Pons (tissue), 1 donor: ENCODE measurements around the gene ZNF516.

Source experiments
- DNase-seq: peaks from one replicate; pipeline ENCODE4 v3.0.0-alpha.2; 2016; ENCODE audit warnings: low spot score

The ZNF516 gene

DNA sequence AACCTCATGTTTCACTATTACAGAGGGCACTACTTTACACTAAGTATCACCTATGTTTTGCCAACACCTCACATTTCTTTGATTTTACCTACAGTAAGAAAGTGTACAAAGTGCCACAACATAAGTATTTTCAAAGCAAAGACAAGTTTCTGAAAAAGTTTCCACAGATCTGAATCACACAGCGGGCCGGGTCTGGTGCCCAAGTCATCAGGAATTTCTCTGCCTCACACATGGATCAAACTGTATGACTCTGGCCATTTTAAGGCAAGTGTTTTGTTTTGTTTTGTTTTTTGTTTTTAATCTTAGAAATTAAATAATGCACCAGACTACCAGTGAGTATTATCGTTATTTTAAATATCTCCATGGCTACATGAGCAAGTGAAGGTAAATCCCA lies 73.4 kb downstream of the ZNF516 start:
- DNase-seq = no peak

DNA sequence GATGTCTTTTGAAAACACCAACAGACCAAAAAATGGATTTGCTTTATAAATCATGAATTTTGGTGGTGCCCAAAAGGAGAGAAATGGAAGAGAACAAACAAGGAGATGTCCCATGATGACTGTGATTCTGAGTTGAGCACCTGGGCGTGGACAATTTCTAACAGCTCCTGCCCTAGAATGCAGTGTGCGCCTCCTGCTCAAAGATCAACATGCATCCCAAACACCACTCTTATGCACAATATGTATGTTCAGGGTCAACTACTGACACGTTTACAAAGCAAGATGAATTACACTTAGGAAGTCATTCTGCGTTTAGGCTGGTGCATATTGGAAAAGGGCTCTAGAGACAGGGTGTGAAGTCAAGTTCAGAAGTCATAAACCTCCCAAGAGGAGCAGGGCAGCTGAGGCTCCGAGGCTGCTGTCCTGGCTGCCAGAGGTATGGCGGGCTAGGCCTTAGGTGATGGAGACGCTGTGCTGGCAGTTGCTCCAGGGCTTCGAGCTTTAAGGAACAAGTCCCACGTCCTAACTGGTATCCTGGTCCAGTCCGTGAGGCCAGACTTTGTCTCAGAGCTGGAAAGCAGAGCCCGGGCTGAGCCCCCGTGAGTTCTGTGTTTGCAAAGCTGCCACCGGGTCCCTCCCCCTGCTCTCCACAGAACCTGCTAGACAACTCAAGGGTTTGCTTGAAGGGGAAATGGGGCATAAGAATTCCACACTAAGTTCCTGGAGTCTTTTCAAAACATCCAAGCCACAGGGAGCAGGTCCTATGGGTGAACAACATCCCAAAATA lies 74.0 kb downstream of the ZNF516 start:
- no peak for DNase-seq

DNA sequence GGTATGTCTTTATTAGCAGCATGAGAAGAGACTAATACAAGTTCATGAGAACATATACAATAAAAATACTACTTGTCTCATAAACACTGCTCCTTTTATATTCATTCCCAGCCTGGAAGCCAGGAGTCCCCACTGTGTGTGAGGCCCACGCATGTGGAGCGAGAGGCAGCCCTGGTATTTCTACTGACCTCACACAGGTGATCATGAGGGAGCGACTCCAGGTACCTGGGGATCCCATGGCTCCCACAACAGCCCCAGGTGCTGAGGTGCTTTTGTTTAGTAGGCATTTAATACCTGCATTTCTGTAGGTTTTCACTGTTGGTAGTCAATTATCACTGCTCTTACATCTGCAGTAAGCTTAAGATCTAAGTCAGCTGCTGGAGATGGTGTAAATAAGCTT lies 75.2 kb downstream of the ZNF516 start:
- DNase-seq = no peak

DNA sequence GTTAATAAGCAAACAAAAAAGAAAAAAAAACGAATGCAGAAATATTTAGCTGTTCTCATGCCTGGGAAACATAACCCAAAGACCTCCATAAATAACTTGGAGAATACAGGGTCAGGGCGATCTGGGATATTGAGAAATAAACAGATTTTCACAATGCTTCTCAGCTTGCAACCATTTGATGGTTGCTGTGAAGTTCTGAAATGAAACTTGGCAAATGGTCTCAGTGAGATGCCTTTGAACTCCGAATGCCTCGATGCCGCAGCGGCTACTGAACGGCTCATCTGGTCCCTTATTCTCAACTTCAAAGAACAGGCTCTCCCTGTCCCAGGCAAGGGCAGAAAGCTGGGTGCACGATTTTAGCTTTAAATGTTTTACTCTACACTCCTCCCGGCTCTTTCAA lies 78.1 kb downstream of the ZNF516 start:
- DNase-seq = no peak

DNA sequence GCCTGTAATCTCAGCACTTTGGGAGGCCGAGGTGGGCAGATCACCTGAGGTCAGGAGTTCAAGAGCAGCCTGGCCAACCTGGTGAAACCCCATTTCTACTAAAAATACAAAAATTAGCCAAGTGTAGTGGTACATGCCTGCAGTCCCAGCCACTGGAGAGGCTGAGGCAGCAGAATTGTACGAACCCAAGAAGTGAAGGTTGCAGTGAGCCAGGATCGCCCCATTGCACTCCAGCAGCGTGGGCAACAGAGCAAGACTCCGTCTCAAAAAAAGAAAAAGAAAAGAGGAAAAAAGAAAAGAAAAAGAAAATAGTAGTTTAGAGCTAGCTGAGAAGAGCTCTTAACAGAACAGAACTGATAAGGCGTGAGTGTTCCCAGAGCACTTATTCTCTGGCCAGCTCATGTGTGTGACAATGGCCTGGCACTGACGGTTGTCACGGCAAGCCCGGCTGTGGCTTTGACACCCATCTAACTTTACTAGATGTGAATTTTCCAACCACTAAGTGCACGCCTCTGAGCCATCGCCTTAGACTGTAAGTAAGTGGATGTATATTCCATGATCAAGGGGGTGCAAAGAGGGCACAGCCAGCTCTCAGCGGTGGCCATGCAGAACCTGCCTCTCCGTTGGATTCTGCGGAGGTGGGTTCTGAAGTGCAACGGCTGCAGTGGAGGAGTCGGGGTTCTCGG lies 80.0 kb downstream of the ZNF516 start:
- DNase-seq = no peak

DNA sequence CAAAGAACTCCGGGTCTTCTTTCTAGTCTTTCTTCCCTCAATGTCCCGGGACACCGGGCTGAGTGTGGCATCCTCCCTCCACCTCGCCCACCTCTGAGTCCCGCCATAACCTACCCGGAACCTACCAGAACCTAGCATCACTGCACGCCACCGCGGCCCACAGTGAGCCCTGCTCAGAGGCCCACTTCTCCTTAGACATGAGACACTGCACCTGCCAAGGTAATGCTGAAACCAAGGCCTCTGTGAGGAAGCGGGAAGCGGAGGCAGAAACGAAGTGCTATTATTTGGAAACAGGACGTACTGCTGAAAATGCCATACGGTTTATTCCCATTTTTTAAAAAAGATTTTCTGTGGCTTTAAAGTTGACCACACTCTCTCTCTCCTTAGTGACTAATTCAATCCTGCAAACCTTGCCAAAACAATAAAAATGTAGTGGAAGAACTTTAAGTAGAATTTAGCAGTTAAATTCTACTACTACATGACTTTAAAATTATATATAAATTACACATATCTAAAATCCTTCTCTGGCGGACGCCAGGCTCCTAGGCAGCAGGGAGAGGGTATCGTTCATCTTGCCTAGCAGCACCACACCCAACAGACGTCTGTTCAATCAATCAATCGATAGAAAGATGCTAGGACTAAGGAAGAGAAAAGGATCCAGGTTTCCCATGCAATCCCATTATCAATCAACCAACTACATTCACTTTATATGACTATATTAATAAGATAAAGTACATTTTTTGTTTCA lies 82.0 kb downstream of the ZNF516 start:
- no peak for DNase-seq

DNA sequence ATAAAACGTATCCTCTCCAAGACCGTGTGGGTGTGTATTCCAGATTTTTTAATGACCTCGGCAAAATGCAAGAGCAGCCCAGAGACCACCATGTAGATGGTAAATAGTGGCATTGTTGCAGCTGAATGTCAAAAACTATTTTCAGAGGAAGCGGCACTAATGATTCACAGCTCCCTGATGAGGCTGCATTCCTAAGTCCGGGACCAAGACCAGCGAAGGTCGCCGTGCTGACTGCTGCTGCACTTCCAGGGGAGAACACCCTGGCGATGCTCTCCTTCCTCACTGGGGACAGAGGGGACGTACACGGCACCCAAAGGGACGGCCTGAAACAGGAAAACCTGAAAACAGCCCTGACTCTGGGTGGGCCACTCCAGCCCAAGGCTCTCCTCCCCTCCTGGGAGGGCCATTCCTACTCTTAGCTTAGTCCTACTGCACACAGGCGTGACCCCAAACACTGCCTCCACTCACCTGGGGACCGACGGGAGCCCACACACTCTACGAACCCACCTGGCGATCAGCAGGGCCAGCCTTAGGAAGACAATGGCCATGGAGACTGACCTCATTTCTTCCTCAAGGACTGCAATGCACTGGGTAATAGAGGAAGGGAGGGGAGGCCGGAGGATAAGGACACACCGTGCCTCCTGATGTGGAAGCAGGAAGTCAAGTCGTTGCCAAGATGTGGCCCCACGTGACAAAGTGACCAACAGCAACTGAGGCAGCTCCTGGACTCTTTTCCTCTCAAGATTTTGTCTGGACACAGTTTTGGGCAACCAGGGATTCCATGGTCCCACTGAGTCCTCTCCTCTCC lies 82.8 kb downstream of the ZNF516 start:
- DNase-seq = no peak

DNA sequence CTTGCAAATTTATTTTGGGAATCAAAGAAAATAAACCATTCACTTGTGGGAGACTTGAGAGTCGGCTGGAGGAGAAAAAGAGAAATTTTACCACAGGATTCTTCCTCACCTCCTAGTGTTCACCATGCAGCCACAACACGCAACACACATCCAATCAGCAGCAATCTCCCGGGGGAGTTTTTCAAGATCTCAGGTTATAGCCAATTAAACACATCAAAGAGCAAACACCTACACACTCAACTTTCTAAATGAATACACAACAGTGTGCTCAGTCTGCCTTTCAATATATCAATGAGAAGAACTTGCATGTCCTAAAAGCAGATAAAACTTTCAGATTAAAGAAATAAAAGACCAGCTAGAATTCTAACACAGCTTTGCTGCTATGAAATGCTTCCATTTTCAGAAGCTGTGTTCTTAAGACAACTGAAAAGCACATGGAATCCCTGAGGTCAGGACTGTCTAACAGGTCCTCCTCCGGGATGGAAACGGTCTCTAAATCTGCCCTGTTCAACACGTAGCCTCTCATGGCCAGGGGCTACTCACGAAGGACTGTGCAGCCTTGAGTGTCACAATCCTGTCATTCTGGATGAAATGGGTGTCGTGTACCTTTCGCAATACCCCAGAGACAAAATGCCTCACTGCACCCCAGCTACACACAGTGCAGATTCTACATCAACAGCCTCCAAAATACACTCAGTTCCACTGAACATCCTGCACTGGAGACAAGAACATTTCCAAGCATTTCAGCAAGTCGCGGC lies 84.2 kb downstream of the ZNF516 start:
- DNase-seq = no peak

DNA sequence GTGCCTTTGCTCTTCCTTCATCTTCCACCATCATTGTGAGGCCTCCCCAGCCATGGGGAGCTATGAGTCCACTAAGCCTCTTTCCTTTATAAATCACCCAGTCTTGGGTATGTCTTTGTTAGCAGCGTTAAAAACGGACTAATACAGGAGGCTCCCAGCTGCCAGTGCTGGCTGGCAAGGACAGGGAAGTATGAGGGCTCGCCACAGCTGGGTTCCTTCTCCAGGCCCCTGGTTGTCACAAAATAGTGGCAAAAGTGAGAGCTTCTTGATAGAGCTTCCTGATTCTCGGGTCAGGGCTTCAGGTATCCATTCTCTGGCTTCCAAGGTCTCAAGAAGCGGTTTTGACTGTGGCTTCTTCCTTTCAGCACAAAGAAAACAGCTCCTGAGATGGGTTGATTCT lies 85.0 kb downstream of the ZNF516 start:
- no peak for DNase-seq

DNA sequence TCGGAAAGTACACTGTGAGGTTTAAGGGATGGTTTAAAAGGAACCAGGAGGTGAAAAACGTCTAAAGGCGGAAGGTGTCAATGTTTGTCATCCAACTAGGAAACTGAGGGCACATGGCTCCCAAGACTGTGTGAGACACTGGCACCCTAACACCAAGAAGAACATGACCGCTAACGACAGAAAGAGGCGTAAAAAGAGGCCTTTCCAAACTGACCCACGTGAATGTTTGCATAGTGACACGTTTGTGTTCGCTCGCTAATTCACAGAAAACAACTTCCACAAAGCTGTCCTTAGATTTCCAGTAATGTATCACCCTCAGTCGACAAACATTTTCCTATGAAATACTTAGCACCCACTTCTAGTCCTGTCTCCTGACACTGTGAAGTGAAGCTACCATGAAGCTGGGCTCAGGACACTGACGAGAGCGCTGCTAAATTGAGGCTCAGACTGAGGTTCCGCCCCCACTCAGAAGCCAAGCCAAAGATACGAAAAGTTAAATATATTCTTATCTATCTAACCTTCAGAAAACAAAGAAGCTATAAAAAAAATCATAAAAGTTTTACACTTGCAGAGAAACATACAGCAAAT lies 86.5 kb downstream of the ZNF516 start:
- DNase-seq = no peak

DNA sequence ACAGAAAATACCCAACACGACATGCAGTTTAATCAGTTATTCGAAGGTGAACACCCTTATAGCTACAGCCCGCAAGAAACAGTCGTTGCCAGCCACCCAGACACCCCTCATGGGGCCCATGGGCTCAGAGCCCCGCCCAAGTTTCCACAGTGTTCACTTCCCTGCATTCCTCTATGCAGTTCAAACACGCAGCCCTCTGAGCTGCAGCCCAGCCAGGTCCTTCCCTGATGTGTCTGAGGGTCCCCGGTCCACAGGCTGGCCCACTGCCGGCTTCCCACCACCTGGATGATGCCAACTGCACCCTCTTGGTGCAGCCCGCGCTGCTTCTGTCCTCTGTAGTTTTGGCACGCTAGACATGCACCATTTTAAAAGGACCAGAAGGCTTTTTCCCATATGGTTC lies 87.4 kb downstream of the ZNF516 start:
- DNase-seq = no peak

DNA sequence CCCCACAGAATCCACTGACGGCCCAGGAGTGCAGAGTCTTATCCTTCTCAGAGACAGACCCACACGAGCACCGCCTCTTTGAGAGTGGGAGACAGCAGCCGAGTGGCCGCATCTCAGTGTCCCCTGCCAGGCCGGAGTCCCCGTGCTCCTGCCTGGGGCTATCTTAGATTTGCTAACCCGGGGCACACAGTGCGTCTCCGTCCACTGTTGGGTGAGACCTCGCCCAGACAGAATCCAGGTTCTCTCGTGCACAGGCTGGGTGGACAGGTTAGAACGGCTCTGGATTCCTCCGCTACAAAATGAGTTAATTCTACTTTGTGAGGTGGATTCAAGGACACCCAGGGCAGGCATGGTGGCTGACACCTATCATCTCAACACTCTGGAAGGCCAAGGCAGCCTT lies 88.3 kb downstream of the ZNF516 start:
- no peak for DNase-seq

DNA sequence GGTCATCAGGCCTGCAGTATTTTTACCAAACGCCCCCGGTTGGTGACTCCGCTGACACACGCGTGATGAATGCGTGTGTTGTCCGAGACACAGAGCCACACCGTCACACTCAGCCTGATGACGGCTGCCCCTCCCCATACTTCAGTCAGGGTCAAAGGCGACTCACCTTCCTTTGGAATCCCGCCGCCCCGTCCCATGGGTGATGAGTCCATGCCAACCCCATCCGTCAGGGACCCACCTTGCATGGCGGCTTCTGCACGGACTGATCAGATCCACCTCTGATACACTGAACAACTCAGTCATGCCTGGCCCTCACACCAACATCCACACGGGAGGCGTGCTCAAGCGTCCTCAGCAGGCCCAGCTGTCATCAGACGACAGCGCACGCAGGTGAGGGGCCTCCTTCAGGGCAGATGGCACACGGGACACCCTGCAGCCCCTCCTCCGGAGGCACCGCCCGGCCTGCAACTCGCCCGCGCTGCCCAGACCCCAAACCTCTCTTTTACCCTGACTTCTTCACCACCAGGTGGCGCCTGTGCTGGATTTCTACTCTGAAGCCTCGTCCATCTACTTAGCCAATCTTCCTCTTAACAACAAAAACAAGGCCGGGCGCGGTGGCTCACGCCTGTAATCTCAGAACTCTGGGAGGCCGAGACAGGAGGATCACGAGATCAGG lies 89.2 kb downstream of the ZNF516 start:
- DNase-seq = no peak

DNA sequence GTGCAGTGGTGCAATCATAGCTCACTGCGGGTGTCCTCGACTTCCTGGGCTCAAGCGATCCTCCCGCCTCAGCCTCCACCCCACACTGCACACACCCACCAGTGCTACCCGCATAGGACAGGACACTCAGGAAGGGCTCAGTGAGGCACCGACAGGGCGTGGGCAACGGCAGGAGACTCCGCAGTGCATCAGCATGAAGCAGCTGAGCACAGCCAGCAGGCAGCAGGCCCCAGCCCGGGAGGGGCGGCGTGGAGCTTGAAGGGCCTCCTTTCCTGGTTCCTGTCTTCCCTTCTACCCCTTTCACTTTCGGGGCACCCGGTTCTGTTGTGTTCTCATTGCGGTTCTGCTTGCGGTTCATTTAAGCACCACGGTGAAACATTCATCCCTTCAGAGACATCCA lies 89.8 kb downstream of the ZNF516 start:
- no peak for DNase-seq

DNA sequence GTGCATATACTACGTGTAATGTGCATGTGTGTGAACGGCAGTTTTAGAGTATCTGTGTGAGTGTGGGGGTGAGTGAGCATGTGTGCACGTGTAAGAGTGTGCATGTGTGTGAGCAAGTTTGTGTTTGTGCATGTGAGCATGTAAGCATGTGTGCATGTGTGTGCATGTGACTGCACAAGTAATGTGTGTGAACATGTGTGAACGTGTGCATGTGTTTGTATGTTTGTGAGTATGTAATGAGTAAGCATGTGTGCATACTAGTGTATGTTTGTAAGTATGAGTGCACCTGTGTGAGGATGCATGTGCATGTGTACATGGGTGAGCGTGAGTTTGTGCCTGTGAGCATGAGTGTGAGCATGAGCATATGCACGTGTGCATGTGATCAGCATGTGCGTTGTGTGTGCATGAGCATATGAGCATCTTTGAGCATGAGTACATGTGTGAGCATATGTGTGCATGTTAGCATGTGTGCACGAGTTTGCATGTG lies 90.7 kb downstream of the ZNF516 start:
- no peak for DNase-seq

DNA sequence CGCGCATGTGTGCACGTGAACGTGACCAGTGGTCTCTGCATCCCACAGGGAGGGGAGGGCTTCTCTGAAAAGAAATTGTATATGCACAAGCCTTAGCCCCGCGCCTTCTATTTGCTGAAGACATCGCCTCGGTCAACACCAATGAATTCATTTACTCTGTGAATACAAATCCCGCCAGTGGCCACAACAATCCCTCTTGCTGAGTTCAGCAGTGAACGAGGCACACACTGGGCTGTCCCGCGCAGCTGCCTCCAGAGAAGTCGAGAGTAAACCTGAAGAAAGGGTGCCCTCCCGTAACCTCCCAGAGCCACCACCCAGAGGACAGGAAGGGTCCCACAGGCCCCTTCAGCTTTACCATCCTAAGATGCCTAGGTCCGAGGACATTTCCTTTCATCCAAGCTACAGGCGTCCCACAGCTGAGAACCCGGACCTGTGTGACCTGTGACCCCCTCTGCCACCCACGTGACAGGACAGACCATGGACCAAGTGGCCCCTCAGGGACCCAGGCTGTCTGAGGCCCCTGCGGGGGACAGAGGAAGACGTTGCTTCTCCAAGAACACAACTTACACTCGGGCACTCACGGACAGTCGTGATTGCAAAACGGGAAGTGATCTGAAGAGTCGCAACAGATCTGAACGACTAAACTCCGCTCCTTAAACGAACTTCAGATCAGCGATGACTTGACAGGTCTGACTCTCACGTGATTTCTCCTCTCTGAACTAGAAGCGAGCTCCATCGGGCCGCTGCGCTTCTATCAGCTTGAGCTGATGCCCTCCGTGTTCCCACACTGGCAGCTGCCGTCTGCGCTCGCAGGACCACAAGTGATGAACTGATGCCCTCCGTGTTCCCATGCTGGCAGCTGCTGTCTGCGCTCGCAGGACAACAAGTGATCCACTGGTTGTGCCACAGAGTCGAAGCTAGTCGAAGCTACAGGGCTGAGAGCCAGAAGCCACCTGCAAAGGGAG lies 92.7 kb downstream of the ZNF516 start:
- DNase-seq = no peak

DNA sequence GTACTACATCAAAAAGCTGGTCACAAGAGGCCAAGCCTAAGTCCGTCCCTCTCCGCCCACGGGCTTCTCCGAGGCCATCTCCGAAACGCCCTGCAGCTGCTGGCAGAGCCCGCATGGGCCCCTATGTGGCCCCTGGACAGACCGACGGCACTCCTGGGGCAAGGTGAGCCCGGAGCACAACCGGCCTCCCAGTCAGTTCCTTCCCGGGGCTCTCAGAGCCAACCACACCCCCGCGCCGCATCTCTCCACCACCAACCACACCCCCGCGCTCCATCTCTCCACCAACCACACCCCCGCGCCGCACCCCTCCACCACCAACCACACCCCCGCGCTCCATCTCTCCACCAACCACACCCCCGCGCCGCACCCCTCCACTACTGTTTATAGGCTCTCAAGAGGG lies 93.5 kb downstream of the ZNF516 start:
- no peak for DNase-seq

DNA sequence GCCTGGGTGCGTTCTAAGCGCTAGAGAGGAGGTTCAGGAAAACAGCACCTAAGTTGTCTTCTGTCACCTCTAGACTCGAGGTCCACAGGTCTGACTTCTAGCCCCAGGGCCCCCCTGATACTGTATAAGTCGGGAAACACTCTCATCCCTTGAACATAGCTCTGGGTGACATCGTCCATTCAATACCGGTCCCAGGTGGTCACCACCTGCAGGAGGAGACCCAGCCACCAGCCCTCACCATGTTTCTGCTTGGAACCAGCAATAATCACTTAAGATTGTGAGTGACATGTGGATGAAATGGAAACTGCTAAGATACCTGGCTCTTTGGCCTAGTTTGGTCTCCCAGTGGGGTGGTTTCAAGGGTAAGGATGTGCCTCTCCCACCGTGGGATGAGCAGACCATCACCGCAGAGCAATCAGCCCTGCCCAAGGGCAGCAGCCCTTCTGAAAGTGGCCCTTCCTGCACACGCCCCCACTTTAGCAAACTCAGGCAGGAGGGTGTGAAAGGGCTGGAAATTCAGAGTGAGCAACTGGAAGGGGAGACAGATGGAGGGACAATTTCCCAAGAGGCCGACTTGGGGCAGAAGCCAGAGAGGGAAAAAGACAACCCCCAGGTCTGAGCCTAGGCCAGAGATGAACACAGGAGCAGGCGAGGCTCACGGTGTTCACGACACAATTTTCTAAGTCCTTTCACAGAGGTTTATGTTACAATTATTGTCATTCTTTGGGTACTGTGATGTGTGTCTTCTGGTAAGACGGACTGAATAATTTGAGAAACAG lies 95.2 kb downstream of the ZNF516 start:
- no peak for DNase-seq
